Transverse colon (tissue), 3 donors: ENCODE measurements around the gene IQCK.

Experiments
- EP300 ChIP-seq: sonication (generic); formaldehyde crosslinking; IDR thresholded peaks from one replicate; pipeline ENCODE4 v1.6.1; 2017; ENCODE audit warnings: antibody characterized with exemption, low read depth
- TF ChIP-seq, protein P1 (sequence below), 5 experiments: fragments of 200-600 bp in 3 of 5; fragments of 450-650 bp in 2 of 5; sonication (generic) in 3 of 5; IDR thresholded peaks; 1 replicate in 2 of 5; 2 replicates in 3 of 5; pipeline ENCODE4 v1.5.1; 2016 to 2017; ENCODE audit warnings: antibody characterized with exemption in 5 of 5, inconsistent platforms in 3 of 5, mild to moderate bottlenecking in 2 of 5, moderate library complexity in 1 of 5

GRCh38 chr16:19765860-19766553 is 47.9 kb downstream of the IQCK start:
- TF ChIP-seq, protein P1, sequence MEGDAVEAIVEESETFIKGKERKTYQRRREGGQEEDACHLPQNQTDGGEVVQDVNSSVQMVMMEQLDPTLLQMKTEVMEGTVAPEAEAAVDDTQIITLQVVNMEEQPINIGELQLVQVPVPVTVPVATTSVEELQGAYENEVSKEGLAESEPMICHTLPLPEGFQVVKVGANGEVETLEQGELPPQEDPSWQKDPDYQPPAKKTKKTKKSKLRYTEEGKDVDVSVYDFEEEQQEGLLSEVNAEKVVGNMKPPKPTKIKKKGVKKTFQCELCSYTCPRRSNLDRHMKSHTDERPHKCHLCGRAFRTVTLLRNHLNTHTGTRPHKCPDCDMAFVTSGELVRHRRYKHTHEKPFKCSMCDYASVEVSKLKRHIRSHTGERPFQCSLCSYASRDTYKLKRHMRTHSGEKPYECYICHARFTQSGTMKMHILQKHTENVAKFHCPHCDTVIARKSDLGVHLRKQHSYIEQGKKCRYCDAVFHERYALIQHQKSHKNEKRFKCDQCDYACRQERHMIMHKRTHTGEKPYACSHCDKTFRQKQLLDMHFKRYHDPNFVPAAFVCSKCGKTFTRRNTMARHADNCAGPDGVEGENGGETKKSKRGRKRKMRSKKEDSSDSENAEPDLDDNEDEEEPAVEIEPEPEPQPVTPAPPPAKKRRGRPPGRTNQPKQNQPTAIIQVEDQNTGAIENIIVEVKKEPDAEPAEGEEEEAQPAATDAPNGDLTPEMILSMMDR (IDR thresholded peaks at IDR 0.05), result no peak
- TF ChIP-seq EP300, result no peak
